ENCODE data around the gene NOX3. TPM values are rescaled to one million over a fixed set of nuclear protein-coding genes. Genes with fewer than 3 reads are reported as not detected.

The NOX3 gene
- total RNA-seq, 1 donor from 2014 or later: not detected

GRCh38 chr6:155383913-155384312, 71.7 kb downstream of the NOX3 start:
- Histone ChIP-seq H3K4me3 (no peak overlapping the region), H3K4me1 (no peaks in the 10 kb centered on the region), H3K36me3 (no peaks in the 10 kb centered on the region), H3K27me3 (no peaks in the 10 kb centered on the region), H3K27ac (no peak overlapping the region), H3K9me3 (no peaks in the 10 kb centered on the region)
- no peak for DNase-seq (ENCODE audit: extremely low spot score in 2 of 2)
- intact Hi-C loops (cut with DNase I): no loop called here
- TF ChIP-seq CTCF (IDR thresholded peaks at IDR 0.05) (no peak), POLR2A (IDR thresholded peaks at IDR 0.05) (no peak), POLR2AphosphoS5 (IDR thresholded peaks at IDR 0.05; ENCODE audit: insufficient read depth in 1 of 2, low read depth in 1 of 2) (no peak)

GRCh38 chr6:155382338-155382685, 73.3 kb downstream of the NOX3 start:
- DNase-seq (ENCODE audit: extremely low spot score in 2 of 2): no peak
- TF ChIP-seq POLR2A (IDR thresholded peaks at IDR 0.05) (no peak), CTCF (IDR thresholded peaks at IDR 0.05) (no peak), POLR2AphosphoS5 (IDR thresholded peaks at IDR 0.05; ENCODE audit: insufficient read depth in 1 of 2, low read depth in 1 of 2) (no peak)
- Histone ChIP-seq H3K27me3 (no peaks in the 10 kb centered on the region), H3K4me1 (no peaks in the 10 kb centered on the region), H3K4me3 (no peak overlapping the region), H3K36me3 (no peaks in the 10 kb centered on the region), H3K27ac (no peak overlapping the region), H3K9me3 (no peaks in the 10 kb centered on the region)
- intact Hi-C loops (cut with DNase I): no loop called here

GRCh38 chr6:155381673-155382337, 73.8 kb downstream of the NOX3 start:
- Histone ChIP-seq H3K27ac (no peak overlapping the region), H3K36me3 (no peaks in the 10 kb centered on the region), H3K4me1 (no peaks in the 10 kb centered on the region), H3K9me3 (no peaks in the 10 kb centered on the region), H3K4me3 (no peak overlapping the region), H3K27me3 (no peaks in the 10 kb centered on the region)
- TF ChIP-seq POLR2AphosphoS5 (IDR thresholded peaks at IDR 0.05; ENCODE audit: insufficient read depth in 1 of 2, low read depth in 1 of 2): no peak
- TF ChIP-seq CTCF (IDR thresholded peaks at IDR 0.05): no peak
- no peak for TF ChIP-seq POLR2A (IDR thresholded peaks at IDR 0.05)
- intact Hi-C loops (cut with DNase I): no loop called here
- DNase-seq (ENCODE audit: extremely low spot score in 2 of 2): no peak

- no peaks in the 10 kb centered on the region for H3K4me1 ChIP-seq
- intact Hi-C loops (cut with DNase I): no loop called here
- H3K27me3 ChIP-seq: no peaks in the 10 kb centered on the region
- TF ChIP-seq POLR2AphosphoS5 (IDR thresholded peaks at IDR 0.05; ENCODE audit: insufficient read depth in 1 of 2, low read depth in 1 of 2) (no peak), POLR2A (IDR thresholded peaks at IDR 0.05) (no peak), CTCF (IDR thresholded peaks at IDR 0.05) (no peak)
- H3K4me3 ChIP-seq: no peak overlapping the region
- H3K27ac ChIP-seq: no peak overlapping the region
- no peaks in the 10 kb centered on the region for H3K36me3 ChIP-seq
- no peak for DNase-seq (ENCODE audit: extremely low spot score in 2 of 2)
- no peaks in the 10 kb centered on the region for H3K9me3 ChIP-seq
These were observed 74.8 kb downstream of the NOX3 start for GRCh38 chr6:155380666-155381332.

- H3K27me3 ChIP-seq: no peaks in the 10 kb centered on the region
- no peak overlapping the region for H3K4me3 ChIP-seq
- TF ChIP-seq POLR2AphosphoS5 (IDR thresholded peaks at IDR 0.05; ENCODE audit: insufficient read depth in 1 of 2, low read depth in 1 of 2) (no peak), CTCF (IDR thresholded peaks at IDR 0.05) (no peak), POLR2A (IDR thresholded peaks at IDR 0.05) (no peak)
- no peak overlapping the region for H3K27ac ChIP-seq
- H3K9me3 ChIP-seq: no peaks in the 10 kb centered on the region
- no peaks in the 10 kb centered on the region for H3K4me1 ChIP-seq
- intact Hi-C loops (cut with DNase I): no loop called here
- H3K36me3 ChIP-seq: no peaks in the 10 kb centered on the region
- no peak for DNase-seq (ENCODE audit: extremely low spot score in 2 of 2)
These were observed 76.9 kb downstream of the NOX3 start for GRCh38 chr6:155378724-155379123.

All from vagina (tissue), 2 donors.